HepG2 (cell line): Measurements from ENCODE around the gene ARRDC3. TPM values are rescaled to one million over a fixed set of nuclear protein-coding genes. Genes with fewer than 3 reads are reported as not detected.

Experiments used
- ATAC-seq: fragments of 200-7000 bp; cut with Tn5 transposase; 3 replicates; pipeline ENCODE4 v1.9.1; 2020; ENCODE audit warnings: mild to moderate bottlenecking, moderate library complexity
- BruUV-seq: library from RNA; stranded (reverse); fragments of 400-500 nt; replicated peaks from 2 replicates; lab custom pipeline; 2021; lab: Mats Ljungman, UMichigan
- CTCF ChIA-PET: fragments of 300-600 bp; formaldehyde crosslinking; extraction: SDS; loops from one replicate; lab custom pipeline; 2021; ENCODE audit warnings: low total read pairs, inconsistent platforms, low intra/inter-chr PET ratio; lab: Yijun Ruan, JAX
- POLR2A ChIA-PET: fragments of 350-600 bp; sonication (Branson Sonifier 250); formaldehyde crosslinking; loops from one replicate; lab custom pipeline; 2020; ENCODE audit warnings: antibody characterized with exemption, inconsistent platforms; lab: Yijun Ruan, JAX
- DNase-seq: peaks from one replicate; pipeline ENCODE4 v3.0.0-alpha.2; 2015; ENCODE audit warnings: low spot score
- FAIRE-seq: peaks from 3 replicates; lab custom pipeline; 2011; peaks lifted over from hg19 to GRCh38; lab: Jason Lieb, UNC
- H2AFZ ChIP-seq: one replicate; pipeline ENCODE4 v1.6.1; 2011; ENCODE audit warnings: low read length, inconsistent platforms
- H3K27ac ChIP-seq: fragments of 300-600 bp; 3 replicates; pipeline ENCODE4 v1.8.0; 2011; ENCODE audit warnings: mixed run types, mild to moderate bottlenecking, mixed read lengths, low read length, inconsistent platforms; ENCODE audit not compliant: insufficient read depth; ENCODE audit errors: extremely low read length
- H3K27me3 ChIP-seq, 2 experiments: fragments of 200-600 bp in 1 of 2; 2 replicates in 1 of 2; 3 replicates in 1 of 2; pipeline versions ENCODE4 v1.6.0 to v1.8.0; 2011; ENCODE audit warnings: low read length in 2 of 2, mild to moderate bottlenecking in 2 of 2, moderate library complexity in 2 of 2, inconsistent platforms in 1 of 2; ENCODE audit not compliant: insufficient read depth in 2 of 2, control insufficient read depth in 1 of 2
- H3K36me3 ChIP-seq, 2 experiments: fragments of 200-600 bp in 1 of 2; replicated peaks in 1 of 2; 2 replicates in 1 of 2; 3 replicates in 1 of 2; pipeline versions ENCODE4 v1.5.1 to v1.8.0; 2011; ENCODE audit warnings: low read length in 2 of 2, inconsistent platforms in 1 of 2; ENCODE audit not compliant: insufficient read depth in 2 of 2, control insufficient read depth in 1 of 2
- H3K4me1 ChIP-seq: 2 replicates; pipeline ENCODE4 v1.5.1; 2012; ENCODE audit warnings: low read length, inconsistent platforms; ENCODE audit not compliant: insufficient read depth
- H3K4me2 ChIP-seq: 2 replicates; pipeline ENCODE4 v1.6.0; 2011; ENCODE audit warnings: low read depth, low read length, inconsistent platforms
- H3K4me3 ChIP-seq, 3 experiments: fragments of 200-600 bp in 1 of 3; sonication (generic), shearing (Covaris generic) in 1 of 3; replicated peaks in 1 of 3; 2 replicates each; pipeline ENCODE4 v1.5.1; 2011 to 2016; ENCODE audit warnings: low read length in 3 of 3, inconsistent platforms in 2 of 3, low read depth in 2 of 3, mild to moderate bottlenecking in 2 of 3, control low read depth in 1 of 3, mixed read lengths in 1 of 3; ENCODE audit not compliant: insufficient read depth in 1 of 3
- H3K79me2 ChIP-seq: one replicate; pipeline ENCODE4 v1.6.1; 2011; ENCODE audit warnings: low read length, inconsistent platforms; ENCODE audit not compliant: insufficient read depth
- H3K9ac ChIP-seq: 2 replicates; pipeline ENCODE4 v1.6.0; 2011; ENCODE audit warnings: mild to moderate bottlenecking, low read depth, low read length, inconsistent platforms; ENCODE audit not compliant: insufficient read depth
- H3K9me3 ChIP-seq: 2 replicates; pipeline ENCODE4 v1.5.1; 2012; ENCODE audit warnings: mild to moderate bottlenecking, low read length
- H4K20me1 ChIP-seq: 2 replicates; pipeline ENCODE4 v1.6.0; 2011; ENCODE audit warnings: inconsistent platforms, mild to moderate bottlenecking, low read length, moderate library complexity; ENCODE audit not compliant: insufficient read depth
- GABPA ChIP-seq, 2 experiments: IDR thresholded peaks; 2 replicates each; pipeline ENCODE4 v1.6.1; 2011 to 2016; ENCODE audit warnings: low read depth in 2 of 2, low read length in 1 of 2, missing biosample characterization in 1 of 2, missing genetic modification characterization in 1 of 2
- KMT2A ChIP-seq: sonication (generic); formaldehyde crosslinking; IDR thresholded peaks from 2 replicates; pipeline ENCODE4 v1.4.0; 2020; ENCODE audit warnings: missing genetic modification reagents
- NFYB ChIP-seq: sonication (generic); formaldehyde crosslinking; IDR thresholded peaks from 2 replicates; pipeline ENCODE4 v1.4.0; 2020; ENCODE audit warnings: missing genetic modification reagents
- SOX13 ChIP-seq, 3 experiments: fragments of 450-650 bp in 1 of 3; sonication (generic) in 1 of 3; formaldehyde crosslinking in 1 of 3; IDR thresholded peaks in 2 of 3; conservative IDR thresholded peaks in 1 of 3; 2 replicates each; pipeline versions ENCODE4 v1.5.0 to v1.6.1; 2016 to 2020; ENCODE audit warnings: antibody characterized with exemption in 1 of 3, mild to moderate bottlenecking in 1 of 3, missing compliant biosample characterization in 1 of 3, missing genetic modification reagents in 1 of 3, moderate library complexity in 1 of 3
- WGBS: methylation state at CpG from one replicate; pipeline ENCODE4 v1.1.6; 2017; ENCODE audit warnings: low lambda C conversion rate; 5-methylcytosine and 5-hydroxymethylcytosine counted together
- in situ Hi-C: cut with HindIII; loops from 2 replicates; pipeline ENCODE4 v1.10.0; 2017; ENCODE audit warnings: low pct_unique_long_range_greater_than_20kb; ENCODE audit not compliant: extremely low pct_ligation_motif_present
- intact Hi-C: fragments of 100-400 bp; cut with micrococcal nuclease; formaldehyde crosslinking; loops from one replicate; pipeline ENCODE4 v1.10.0; 2022; ENCODE audit not compliant: unreplicated experiment
- polyA plus RNA-seq, 8 experiments: library from polyadenylated mRNA; depleted of rRNA in 3 of 8; stranded (reverse) in 7 of 8; unstranded in 1 of 8; fragments of >200 nt; fragmentation: Illumina TruSeq in 4 of 8; extraction: Trizol in 4 of 8; gene quantifications; 2 replicates each; pipeline versions ENCODE4 v1.2.1 to v1.2.3, GENCODE V29; 2011 to 2016; ENCODE audit warnings: low read depth in 4 of 8, missing spikeins in 1 of 8, mixed read lengths in 1 of 8; ENCODE audit not compliant: insufficient read depth in 1 of 8
- total RNA-seq, 5 experiments: library from RNA; depleted of rRNA; stranded (reverse); fragments of >200 nt; fragmentation: Illumina TruSeq; extraction: Trizol; gene quantifications; 2 replicates each; pipeline ENCODE4 v1.2.3, GENCODE V29; 2016; ENCODE audit warnings: low read depth in 1 of 5
- TF ChIP-seq, protein P1 (sequence below): sonication (generic); formaldehyde crosslinking; IDR thresholded peaks from 2 replicates; pipeline ENCODE4 v1.8.1; 2023; ENCODE audit warnings: mild to moderate bottlenecking, moderate library complexity, missing genetic modification reagents
- TF ChIP-seq, protein P2 (sequence below): IDR thresholded peaks from 2 replicates; pipeline ENCODE4 v1.6.1; 2016
- TF ChIP-seq, protein P3 (sequence below): sonication (generic); formaldehyde crosslinking; IDR thresholded peaks from 2 replicates; pipeline ENCODE4 v1.4.0; 2020; ENCODE audit warnings: missing genetic modification reagents, borderline replicate concordance
- TF ChIP-seq, protein P4 (sequence below): sonication (generic); formaldehyde crosslinking; IDR thresholded peaks from 2 replicates; pipeline ENCODE4 v1.5.1; 2020; ENCODE audit warnings: mild to moderate bottlenecking, missing genetic modification reagents, moderate library complexity

ARRDC3 gene
- total and polyA plus RNA-seq, 2 of the 13 experiments (the other 11 are each of a cell fraction or from before 2014, with no cell fraction given) = 3.4 to 24.4 TPM

DNA sequence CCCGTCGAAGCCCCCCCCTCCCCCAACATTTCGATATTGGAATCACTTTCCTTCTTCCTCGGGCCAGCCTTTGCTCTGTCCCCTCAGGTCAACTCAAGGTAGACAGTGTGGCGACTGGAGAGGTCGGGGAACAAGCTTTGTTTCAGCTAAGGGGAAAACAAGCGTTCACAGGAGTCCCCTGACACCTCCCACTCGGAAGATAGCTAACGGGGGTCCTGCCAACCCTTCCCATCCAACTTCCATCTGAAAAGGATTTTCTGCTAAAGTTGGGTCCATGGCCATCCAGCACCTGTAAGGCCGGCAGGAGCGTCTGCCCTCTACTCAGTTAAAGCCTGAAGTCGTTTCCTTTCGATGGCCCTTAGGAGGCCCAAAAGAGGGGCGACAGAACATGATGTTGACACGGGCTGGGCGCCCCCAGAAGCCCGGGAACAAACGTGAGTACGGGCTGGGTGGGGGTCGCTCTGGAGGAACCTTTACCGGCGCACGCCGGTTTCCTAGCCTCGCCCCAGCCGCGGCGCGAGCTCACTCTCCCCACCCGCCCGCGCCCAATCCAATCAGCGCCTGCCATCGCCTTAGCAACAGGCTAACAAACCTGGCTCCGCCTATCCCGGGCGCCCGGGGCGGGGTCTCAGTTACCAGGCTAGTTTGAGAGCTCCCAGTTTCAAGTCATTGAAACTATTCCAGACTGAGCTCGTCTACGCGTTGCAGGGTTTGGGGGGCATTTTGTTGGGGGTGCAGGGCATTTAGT is 2.5 kb downstream of the ARRDC3 start (continued):
- TF ChIP-seq GABPA (IDR thresholded peaks at IDR 0.05; ENCODE audit: low read depth, low read length) = no peak
- TF ChIP-seq GABPA (CRISPR knock-in tag; IDR thresholded peaks at IDR 0.05; ENCODE audit: low read depth) = peak; percentile 22; the same call in 1 of the 2 replicates
- TF ChIP-seq KMT2A (CRISPR knock-in tag) = no peak; the same call in 1 of the 2 replicates
- TF ChIP-seq, protein P1, sequence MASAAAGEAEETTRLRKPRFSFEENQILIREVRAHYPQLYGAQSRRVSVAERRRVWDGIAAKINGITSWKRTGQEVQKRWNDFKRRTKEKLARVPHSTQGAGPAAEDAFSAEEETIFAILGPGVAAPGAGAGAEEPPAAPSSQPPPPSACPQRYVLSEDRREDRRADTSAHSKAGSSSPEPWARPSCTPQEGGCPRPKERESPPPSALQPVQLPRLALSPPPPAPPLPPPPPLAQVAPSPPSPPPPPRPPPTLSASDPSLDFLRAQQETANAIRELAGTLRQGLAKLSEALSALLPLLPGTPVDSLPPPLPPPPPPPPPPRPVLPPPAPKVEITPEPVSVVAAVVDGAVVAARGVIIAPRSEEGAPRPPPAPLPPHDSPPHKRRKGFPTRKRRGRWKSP = 0 out of 2 replicates have a peak, but pooled peaks have one; percentile 28
- TF ChIP-seq NFYB = peak; percentile 72
- TF ChIP-seq, all 625 proteins: peak for 52

DNA sequence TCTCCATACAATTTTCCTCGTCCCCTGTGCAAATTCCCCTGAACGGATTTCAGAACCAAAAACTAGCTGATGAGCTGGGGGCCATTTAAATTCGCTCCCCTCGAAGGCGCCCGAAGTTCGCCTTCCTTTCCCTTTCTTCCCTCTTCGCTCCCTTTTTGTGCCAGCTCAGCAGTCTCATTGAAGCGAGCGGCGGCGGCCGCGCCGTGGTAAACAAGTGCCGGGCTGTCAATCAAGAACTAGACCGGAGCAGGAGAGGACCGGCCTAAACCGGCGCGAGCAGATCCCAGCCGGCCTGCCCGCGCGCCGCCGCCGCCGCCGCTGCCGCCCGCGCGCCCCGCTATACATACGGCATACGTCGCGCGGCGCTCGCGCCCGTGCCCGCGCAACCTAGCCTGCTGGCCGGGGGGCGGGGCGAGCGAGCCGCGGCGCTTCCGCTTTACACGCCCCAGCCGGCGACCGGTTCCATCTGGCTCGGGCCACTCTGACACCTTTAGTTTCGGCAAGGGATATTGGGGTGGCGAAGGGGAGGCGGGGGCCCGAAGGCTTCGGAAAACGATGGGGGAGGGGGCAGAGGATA is 3.1 kb downstream of the ARRDC3 start:
- Histone ChIP-seq H3K9ac (peak overlapping the region; percentile 90), H3K36me3 (peaks cover 0 to 9% of the 10 kb centered on the region in 2 experiments; a peak in 4 of 5 replicates), H3K4me2 (peak overlapping the region; percentile 80), H3K79me2 (peaks cover 48% of the 10 kb centered on the region), H2AFZ (peak overlapping the region; percentile 82), H3K9me3 (no peaks in the 10 kb centered on the region), H3K4me1 (peaks cover 5% of the 10 kb centered on the region; the same call in 1 of the 2 replicates), H3K4me3 (peak overlapping the region; percentile 79 to 90 (median 84)), H3K27ac (peak overlapping the region; percentile 98), H3K27me3 (no peaks in the 10 kb centered on the region; a peak in 1 of 5 replicates), H4K20me1 (peaks cover 12% of the 10 kb centered on the region; the same call in 1 of the 2 replicates)
- BruUV-seq = no TSS peak
- peak; percentile 89 for DNase-seq
- FAIRE-seq = peak; percentile 26
- peak; percentile 78 for ATAC-seq
- POLR2A ChIA-PET = interaction anchor here (1.1 to 1.7 kb wide), 4 partner anchors 12 to 905 kb away, joined by 3 to 7 read pairs (median 4); partner anchors contain the start of genes MBLAC2 and POLR3G
- CTCF ChIA-PET = no interaction called here
- WGBS = 0% methylated on average over 17 of the region's 65 CpGs
- intact Hi-C loops = loop anchor here (1.0 to 5.0 kb wide), 3 partner anchors 66 to 908 kb away; partner anchors contain the start of genes MBLAC2 and POLR3G
- in situ Hi-C loops = loop anchor here (5.0 to 10.0 kb wide), 3 partner anchors 275 to 513 kb away; no protein-coding TSS in a partner anchor
- TF ChIP-seq SOX13 (IDR thresholded peaks at IDR 0.05) (peak; percentile 63; the same call in 1 of the 2 replicates), SOX13 (CRISPR knock-in tag; conservative IDR thresholded peaks at IDR 0.05 in 1 of 2, IDR thresholded peaks at IDR 0.05 in 1 of 2) (no peak; a peak in 1 of 4 replicates), KMT2A (CRISPR knock-in tag) (peak; percentile 97)
- TF ChIP-seq, protein P2, sequence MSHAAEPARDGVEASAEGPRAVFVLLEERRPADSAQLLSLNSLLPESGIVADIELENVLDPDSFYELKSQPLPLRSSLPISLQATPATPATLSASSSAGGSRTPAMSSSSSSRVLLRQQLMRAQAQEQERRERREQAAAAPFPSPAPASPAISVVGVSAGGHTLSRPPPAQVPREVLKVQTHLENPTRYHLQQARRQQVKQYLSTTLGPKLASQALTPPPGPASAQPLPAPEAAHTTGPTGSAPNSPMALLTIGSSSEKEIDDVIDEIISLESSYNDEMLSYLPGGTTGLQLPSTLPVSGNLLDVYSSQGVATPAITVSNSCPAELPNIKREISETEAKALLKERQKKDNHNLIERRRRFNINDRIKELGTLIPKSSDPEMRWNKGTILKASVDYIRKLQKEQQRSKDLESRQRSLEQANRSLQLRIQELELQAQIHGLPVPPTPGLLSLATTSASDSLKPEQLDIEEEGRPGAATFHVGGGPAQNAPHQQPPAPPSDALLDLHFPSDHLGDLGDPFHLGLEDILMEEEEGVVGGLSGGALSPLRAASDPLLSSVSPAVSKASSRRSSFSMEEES (CRISPR knock-in tag) = no peak
- TF ChIP-seq, protein P3, sequence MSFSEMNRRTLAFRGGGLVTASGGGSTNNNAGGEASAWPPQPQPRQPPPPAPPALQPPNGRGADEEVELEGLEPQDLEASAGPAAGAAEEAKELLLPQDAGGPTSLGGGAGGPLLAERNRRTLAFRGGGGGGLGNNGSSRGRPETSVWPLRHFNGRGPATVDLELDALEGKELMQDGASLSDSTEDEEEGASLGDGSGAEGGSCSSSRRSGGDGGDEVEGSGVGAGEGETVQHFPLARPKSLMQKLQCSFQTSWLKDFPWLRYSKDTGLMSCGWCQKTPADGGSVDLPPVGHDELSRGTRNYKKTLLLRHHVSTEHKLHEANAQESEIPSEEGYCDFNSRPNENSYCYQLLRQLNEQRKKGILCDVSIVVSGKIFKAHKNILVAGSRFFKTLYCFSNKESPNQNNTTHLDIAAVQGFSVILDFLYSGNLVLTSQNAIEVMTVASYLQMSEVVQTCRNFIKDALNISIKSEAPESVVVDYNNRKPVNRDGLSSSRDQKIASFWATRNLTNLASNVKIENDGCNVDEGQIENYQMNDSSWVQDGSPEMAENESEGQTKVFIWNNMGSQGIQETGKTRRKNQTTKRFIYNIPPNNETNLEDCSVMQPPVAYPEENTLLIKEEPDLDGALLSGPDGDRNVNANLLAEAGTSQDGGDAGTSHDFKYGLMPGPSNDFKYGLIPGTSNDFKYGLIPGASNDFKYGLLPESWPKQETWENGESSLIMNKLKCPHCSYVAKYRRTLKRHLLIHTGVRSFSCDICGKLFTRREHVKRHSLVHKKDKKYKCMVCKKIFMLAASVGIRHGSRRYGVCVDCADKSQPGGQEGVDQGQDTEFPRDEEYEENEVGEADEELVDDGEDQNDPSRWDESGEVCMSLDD (CRISPR knock-in tag) = peak; percentile 46; the same call in 1 of the 2 replicates
- TF ChIP-seq, protein P4, sequence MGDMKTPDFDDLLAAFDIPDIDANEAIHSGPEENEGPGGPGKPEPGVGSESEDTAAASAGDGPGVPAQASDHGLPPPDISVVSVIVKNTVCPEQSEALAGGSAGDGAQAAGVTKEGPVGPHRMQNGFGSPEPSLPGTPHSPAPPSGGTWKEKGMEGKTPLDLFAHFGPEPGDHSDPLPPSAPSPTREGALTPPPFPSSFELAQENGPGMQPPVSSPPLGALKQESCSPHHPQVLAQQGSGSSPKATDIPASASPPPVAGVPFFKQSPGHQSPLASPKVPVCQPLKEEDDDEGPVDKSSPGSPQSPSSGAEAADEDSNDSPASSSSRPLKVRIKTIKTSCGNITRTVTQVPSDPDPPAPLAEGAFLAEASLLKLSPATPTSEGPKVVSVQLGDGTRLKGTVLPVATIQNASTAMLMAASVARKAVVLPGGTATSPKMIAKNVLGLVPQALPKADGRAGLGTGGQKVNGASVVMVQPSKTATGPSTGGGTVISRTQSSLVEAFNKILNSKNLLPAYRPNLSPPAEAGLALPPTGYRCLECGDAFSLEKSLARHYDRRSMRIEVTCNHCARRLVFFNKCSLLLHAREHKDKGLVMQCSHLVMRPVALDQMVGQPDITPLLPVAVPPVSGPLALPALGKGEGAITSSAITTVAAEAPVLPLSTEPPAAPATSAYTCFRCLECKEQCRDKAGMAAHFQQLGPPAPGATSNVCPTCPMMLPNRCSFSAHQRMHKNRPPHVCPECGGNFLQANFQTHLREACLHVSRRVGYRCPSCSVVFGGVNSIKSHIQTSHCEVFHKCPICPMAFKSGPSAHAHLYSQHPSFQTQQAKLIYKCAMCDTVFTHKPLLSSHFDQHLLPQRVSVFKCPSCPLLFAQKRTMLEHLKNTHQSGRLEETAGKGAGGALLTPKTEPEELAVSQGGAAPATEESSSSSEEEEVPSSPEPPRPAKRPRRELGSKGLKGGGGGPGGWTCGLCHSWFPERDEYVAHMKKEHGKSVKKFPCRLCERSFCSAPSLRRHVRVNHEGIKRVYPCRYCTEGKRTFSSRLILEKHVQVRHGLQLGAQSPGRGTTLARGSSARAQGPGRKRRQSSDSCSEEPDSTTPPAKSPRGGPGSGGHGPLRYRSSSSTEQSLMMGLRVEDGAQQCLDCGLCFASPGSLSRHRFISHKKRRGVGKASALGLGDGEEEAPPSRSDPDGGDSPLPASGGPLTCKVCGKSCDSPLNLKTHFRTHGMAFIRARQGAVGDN (CRISPR knock-in tag) = peak; percentile 58
